GM12873 (cell line): ENCODE data around the gene LINGO4.

Experiments used
- TF ChIP-seq, protein P1 (sequence below): IDR thresholded peaks from 2 replicates; pipeline ENCODE4 v1.5.1; 2012; ENCODE audit warnings: low read depth, mild to moderate bottlenecking, moderate library complexity, low read length, control low read depth; ENCODE audit not compliant: insufficient read depth; ENCODE audit errors: missing control alignments

LINGO4 gene

GRCh38 chr1:151790071-151790939 lies 14.9 kb downstream of the LINGO4 start, which contains the start of gene TDRKH:
Gene TDRKH (minus strand): TSS chr1:151790500. CDS start chr1:151783022, 7,478 bp downstream.
- TF ChIP-seq, protein P1, sequence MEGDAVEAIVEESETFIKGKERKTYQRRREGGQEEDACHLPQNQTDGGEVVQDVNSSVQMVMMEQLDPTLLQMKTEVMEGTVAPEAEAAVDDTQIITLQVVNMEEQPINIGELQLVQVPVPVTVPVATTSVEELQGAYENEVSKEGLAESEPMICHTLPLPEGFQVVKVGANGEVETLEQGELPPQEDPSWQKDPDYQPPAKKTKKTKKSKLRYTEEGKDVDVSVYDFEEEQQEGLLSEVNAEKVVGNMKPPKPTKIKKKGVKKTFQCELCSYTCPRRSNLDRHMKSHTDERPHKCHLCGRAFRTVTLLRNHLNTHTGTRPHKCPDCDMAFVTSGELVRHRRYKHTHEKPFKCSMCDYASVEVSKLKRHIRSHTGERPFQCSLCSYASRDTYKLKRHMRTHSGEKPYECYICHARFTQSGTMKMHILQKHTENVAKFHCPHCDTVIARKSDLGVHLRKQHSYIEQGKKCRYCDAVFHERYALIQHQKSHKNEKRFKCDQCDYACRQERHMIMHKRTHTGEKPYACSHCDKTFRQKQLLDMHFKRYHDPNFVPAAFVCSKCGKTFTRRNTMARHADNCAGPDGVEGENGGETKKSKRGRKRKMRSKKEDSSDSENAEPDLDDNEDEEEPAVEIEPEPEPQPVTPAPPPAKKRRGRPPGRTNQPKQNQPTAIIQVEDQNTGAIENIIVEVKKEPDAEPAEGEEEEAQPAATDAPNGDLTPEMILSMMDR: no peak

DNA sequence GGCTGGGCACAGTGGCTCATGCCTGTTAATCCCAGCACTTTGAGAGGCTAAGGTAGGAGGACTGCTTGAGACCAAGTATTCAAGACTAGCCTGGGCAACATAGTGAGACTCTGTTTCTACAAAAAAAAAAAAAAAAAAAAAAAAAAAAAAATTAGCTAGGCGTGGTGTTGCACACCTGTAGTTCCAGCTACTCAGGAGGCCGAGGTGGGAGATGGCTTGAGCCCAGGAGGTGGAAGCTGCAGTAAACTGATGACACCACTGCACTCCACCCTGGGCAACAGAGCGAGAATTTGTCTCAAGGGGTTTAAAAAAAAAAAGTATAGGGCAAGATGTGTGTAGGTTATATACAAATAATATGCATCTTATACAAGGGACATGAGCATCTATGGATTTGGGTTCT lies 17.5 kb downstream of the LINGO4 start:
- TF ChIP-seq, protein P1: no peak

DNA sequence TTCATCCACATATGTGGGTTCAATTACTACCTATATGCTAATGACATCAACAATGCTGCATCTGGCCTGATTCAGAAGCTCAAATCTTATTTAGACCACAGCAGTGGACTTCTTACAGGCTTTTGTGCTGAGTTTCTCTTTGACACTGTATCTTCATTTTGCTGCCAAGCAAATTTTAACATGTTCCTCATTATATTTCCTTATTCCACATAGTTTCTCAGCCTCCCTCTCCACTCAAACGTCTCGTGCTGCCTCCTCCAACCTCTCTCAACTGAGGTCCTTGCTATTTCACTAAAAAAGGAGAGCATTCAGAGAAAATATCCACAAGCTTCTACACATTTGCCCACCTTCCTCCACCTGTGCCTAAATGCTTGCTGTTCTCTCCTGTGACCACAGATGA lies 21.4 kb downstream of the LINGO4 start:
- TF ChIP-seq, protein P1: no peak

- TF ChIP-seq, protein P1: no peak
Measured at GRCh38 chr1:151782741-151783140, 22.5 kb downstream of the LINGO4 start.

- TF ChIP-seq, protein P1: no peak
Measured at GRCh38 chr1:151779852-151780251, 25.4 kb downstream of the LINGO4 start.

GRCh38 chr1:151777317-151777716 lies 27.9 kb downstream of the LINGO4 start:
- TF ChIP-seq, protein P1: no peak

- TF ChIP-seq, protein P1: no peak
Measured at GRCh38 chr1:151776665-151777062, 28.6 kb downstream of the LINGO4 start.
